Chondrocyte (in vitro differentiated cells): Measurements from ENCODE around the gene ARHGDIA. TPM values are rescaled to one million over a fixed set of nuclear protein-coding genes. Genes with fewer than 3 reads are reported as not detected.
"Not testable (repeated sequence)": the region's sequence is repeated elsewhere in the genome, so short reads cannot be mapped to it uniquely, and the experiment has no call there.

ENCODE experiments used
- DNase-seq: peaks from one replicate; pipeline ENCODE4 v3.0.0; 2021; ENCODE audit warnings: mixed read lengths, low spot score
- H3K27ac Mint-ChIP-seq: one replicate; pipeline ENCODE4 v1.8.0; 2021; ENCODE audit warnings: mild to moderate bottlenecking, moderate library complexity, mixed read lengths; ENCODE audit not compliant: unreplicated experiment
- H3K27me3 Mint-ChIP-seq: 2 replicates; pipeline ENCODE4 v1.8.0; 2021; ENCODE audit warnings: low read depth, mixed read lengths
- H3K36me3 Mint-ChIP-seq: 2 replicates; pipeline ENCODE4 v1.8.0; 2021; ENCODE audit warnings: low read depth, mixed read lengths
- H3K4me1 Mint-ChIP-seq: 2 replicates; pipeline ENCODE4 v1.8.0; 2021; ENCODE audit warnings: low read depth, mild to moderate bottlenecking, mixed read lengths
- H3K4me3 Mint-ChIP-seq: one replicate; pipeline ENCODE4 v1.8.0; 2021; ENCODE audit warnings: mild to moderate bottlenecking, moderate library complexity, mixed read lengths; ENCODE audit not compliant: unreplicated experiment
- H3K9me3 Mint-ChIP-seq: 2 replicates; pipeline ENCODE4 v1.8.0; 2021; ENCODE audit warnings: low read depth, mixed read lengths
- CTCF ChIP-seq: fragments of 200-600 bp; sonication (generic); IDR thresholded peaks from 2 replicates; pipeline ENCODE4 v1.5.0; 2021; ENCODE audit warnings: antibody characterized with exemption, mild to moderate bottlenecking, moderate library complexity
- total RNA-seq: library from RNA; stranded (reverse); gene quantifications from 3 replicates; pipeline ENCODE4 v1.2.1, GENCODE V29; 2021

Gene ARHGDIA
- total RNA-seq, 1 donor from 2014 or later, result 481 TPM

GRCh38 chr17:81843713-81844326 is 27.3 kb downstream of the ARHGDIA start:
- TF ChIP-seq CTCF, result no peak
- Mint-ChIP-seq H3K27me3 (no peaks in the 10 kb centered on the region), H3K27ac (no peak overlapping the region), H3K36me3 (peaks cover 22% of the 10 kb centered on the region), H3K9me3 (no peaks in the 10 kb centered on the region), H3K4me3 (no peak overlapping the region), H3K4me1 (no peaks in the 10 kb centered on the region)
- no peak for DNase-seq

- no peak overlapping the region for H3K4me3 Mint-ChIP-seq
- H3K9me3 Mint-ChIP-seq, result no peaks in the 10 kb centered on the region
- H3K27me3 Mint-ChIP-seq, result no peaks in the 10 kb centered on the region
- no peak for TF ChIP-seq CTCF
- DNase-seq, result no peak
- H3K36me3 Mint-ChIP-seq, result peaks cover 20% of the 10 kb centered on the region
- no peak overlapping the region for H3K27ac Mint-ChIP-seq
- H3K4me1 Mint-ChIP-seq, result no peaks in the 10 kb centered on the region
Measured at GRCh38 chr17:81842725-81843504, 28.2 kb downstream of the ARHGDIA start.

GRCh38 chr17:81842378-81842724 is 28.8 kb downstream of the ARHGDIA start:
- Mint-ChIP-seq H3K36me3 (peaks cover 20% of the 10 kb centered on the region), H3K27me3 (no peaks in the 10 kb centered on the region), H3K27ac (no peak overlapping the region), H3K4me1 (no peaks in the 10 kb centered on the region), H3K4me3 (no peak overlapping the region), H3K9me3 (no peaks in the 10 kb centered on the region)
- DNase-seq, result no peak
- no peak for TF ChIP-seq CTCF

- Mint-ChIP-seq H3K4me3 (no peak overlapping the region), H3K27me3 (no peaks in the 10 kb centered on the region), H3K36me3 (peaks cover 18% of the 10 kb centered on the region), H3K27ac (no peak overlapping the region), H3K9me3 (no peaks in the 10 kb centered on the region), H3K4me1 (no peaks in the 10 kb centered on the region)
- TF ChIP-seq CTCF, result no peak
- no peak for DNase-seq
Measured at GRCh38 chr17:81841866-81842265, 29.3 kb downstream of the ARHGDIA start.

- peak; percentile 95 for DNase-seq
- H3K4me1 Mint-ChIP-seq, result no peaks in the 10 kb centered on the region
- no peaks in the 10 kb centered on the region for H3K9me3 Mint-ChIP-seq
- H3K4me3 Mint-ChIP-seq, result no peak overlapping the region
- H3K27me3 Mint-ChIP-seq, result no peaks in the 10 kb centered on the region
- no peak overlapping the region for H3K27ac Mint-ChIP-seq
- peaks cover 14% of the 10 kb centered on the region for H3K36me3 Mint-ChIP-seq
- TF ChIP-seq CTCF, result no peak
Measured at GRCh38 chr17:81840826-81841778, 30.0 kb downstream of the ARHGDIA start.

- not testable (repeated sequence) for H3K4me1 Mint-ChIP-seq, DNase-seq, H3K9me3 Mint-ChIP-seq, H3K4me3 Mint-ChIP-seq, H3K27ac Mint-ChIP-seq, H3K27me3 Mint-ChIP-seq
- H3K36me3 Mint-ChIP-seq, result peaks cover 10% of the 10 kb centered on the region
Measured at GRCh38 chr17:81840059-81840458, 31.1 kb downstream of the ARHGDIA start.
